Measurements from ENCODE around the gene ACSS3. TPM values are rescaled to one million over a fixed set of nuclear protein-coding genes. Genes with fewer than 3 reads are reported as not detected.

Gene ACSS3
- total and polyA plus RNA-seq, 2 donors (not counting 3 experiments of a cell fraction or from before 2014, with no cell fraction given): 0.12 to 0.86 TPM

DNA sequence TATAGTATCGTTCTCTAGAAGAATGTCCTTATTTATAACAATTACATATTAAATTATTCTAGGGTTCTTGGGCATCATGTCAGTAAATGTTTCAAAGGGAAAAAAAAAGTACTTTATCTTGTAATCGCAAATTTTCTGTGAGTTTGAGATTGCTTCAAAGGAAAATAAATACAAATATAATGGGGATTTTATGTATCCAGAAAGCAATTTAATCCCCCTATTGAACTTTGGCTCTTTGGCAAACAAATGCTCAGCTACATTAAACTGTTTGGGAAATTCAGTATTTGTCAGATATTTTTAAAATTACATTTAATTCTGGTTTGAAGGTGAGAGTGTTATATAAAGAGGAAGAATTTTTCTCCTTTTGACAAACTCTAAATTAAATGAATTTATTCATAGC is 8.0 kb downstream of the ACSS3 start:
- H3K79me2 ChIP-seq (ENCODE audit: control insufficient read depth, insufficient read depth, low read length): no peaks in the 10 kb centered on the region
- H3K9me1 ChIP-seq (replicated peaks; ENCODE audit: control insufficient read depth, extremely low read depth, insufficient read depth, low read length): no peaks in the 10 kb centered on the region
- POLR2A ChIA-PET: no interaction called here
- H3K9me3 ChIP-seq (replicated peaks; ENCODE audit: control insufficient read depth, insufficient read depth, low read length): no peaks in the 10 kb centered on the region
- H3K27me3 ChIP-seq (ENCODE audit: control insufficient read depth in 2 of 2, insufficient read depth in 2 of 2, low read length in 2 of 2): no peaks in the 10 kb centered on the region
- intact Hi-C loops (cut with micrococcal nuclease): no loop called here
- no peak overlapping the region for H3K27ac ChIP-seq (ENCODE audit: insufficient read depth, low read depth, low read length)
- no peak overlapping the region for H2AFZ ChIP-seq (ENCODE audit: low read depth, low read length)
- no peak for TF ChIP-seq FOS (IDR thresholded peaks at IDR 0.05; ENCODE audit: borderline replicate concordance, insufficient read depth, low read length)
- no peak for TF ChIP-seq GATA2 (IDR thresholded peaks at IDR 0.05; ENCODE audit: insufficient read depth, insufficient read length, low read depth, low read length)
- no peak for TF ChIP-seq EZH2 (IDR thresholded peaks at IDR 0.05; ENCODE audit: borderline replicate concordance, low read depth, low read length, severe bottlenecking)
- no peak for TF ChIP-seq JUN (IDR thresholded peaks at IDR 0.05; ENCODE audit: borderline replicate concordance, insufficient read depth, insufficient read length, low read depth)
- TF ChIP-seq, protein P1, sequence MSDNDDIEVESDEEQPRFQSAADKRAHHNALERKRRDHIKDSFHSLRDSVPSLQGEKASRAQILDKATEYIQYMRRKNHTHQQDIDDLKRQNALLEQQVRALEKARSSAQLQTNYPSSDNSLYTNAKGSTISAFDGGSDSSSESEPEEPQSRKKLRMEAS (IDR thresholded peaks at IDR 0.05; ENCODE audit: insufficient read depth, insufficient read length): no peak
- TF ChIP-seq POLR2A (IDR thresholded peaks at IDR 0.05; ENCODE audit: low read depth, low read length): no peak
- no peak for TF ChIP-seq POLR2AphosphoS5 (IDR thresholded peaks at IDR 0.05; ENCODE audit: insufficient read depth, low read depth, low read length)
- TF ChIP-seq MYC (IDR thresholded peaks at IDR 0.05; ENCODE audit: low read depth, low read length): no peak
- TF ChIP-seq, protein P2, sequence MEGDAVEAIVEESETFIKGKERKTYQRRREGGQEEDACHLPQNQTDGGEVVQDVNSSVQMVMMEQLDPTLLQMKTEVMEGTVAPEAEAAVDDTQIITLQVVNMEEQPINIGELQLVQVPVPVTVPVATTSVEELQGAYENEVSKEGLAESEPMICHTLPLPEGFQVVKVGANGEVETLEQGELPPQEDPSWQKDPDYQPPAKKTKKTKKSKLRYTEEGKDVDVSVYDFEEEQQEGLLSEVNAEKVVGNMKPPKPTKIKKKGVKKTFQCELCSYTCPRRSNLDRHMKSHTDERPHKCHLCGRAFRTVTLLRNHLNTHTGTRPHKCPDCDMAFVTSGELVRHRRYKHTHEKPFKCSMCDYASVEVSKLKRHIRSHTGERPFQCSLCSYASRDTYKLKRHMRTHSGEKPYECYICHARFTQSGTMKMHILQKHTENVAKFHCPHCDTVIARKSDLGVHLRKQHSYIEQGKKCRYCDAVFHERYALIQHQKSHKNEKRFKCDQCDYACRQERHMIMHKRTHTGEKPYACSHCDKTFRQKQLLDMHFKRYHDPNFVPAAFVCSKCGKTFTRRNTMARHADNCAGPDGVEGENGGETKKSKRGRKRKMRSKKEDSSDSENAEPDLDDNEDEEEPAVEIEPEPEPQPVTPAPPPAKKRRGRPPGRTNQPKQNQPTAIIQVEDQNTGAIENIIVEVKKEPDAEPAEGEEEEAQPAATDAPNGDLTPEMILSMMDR (IDR thresholded peaks at IDR 0.05; ENCODE audit: extremely low read depth in 1 of 2, insufficient read depth in 1 of 2, low read depth in 1 of 2, low read length in 2 of 2): no peak
- dilution Hi-C loops (cut with MboI; ENCODE audit: extremely low pct_ligation_motif_present, low sequenced_read_pairs): no loop called here
- no TSS peak for BruUV-seq (replicated peaks)
- no peaks in the 10 kb centered on the region for H3K36me3 ChIP-seq (ENCODE audit: control insufficient read depth in 2 of 2, extremely low read depth in 1 of 2, insufficient read depth in 2 of 2, low read length in 2 of 2)
- no peak for DNase-seq (ENCODE audit: low read depth, low spot score)
- H3K4me1 ChIP-seq (ENCODE audit: control insufficient read depth, extremely low read depth, insufficient read depth, low read length): no peaks in the 10 kb centered on the region
- no peak overlapping the region for H3K4me3 ChIP-seq (replicated peaks in 1 of 3; ENCODE audit: insufficient read depth in 1 of 3, low read depth in 1 of 3, low read length in 3 of 3)
- H3K9ac ChIP-seq (replicated peaks; ENCODE audit: extremely low read depth, insufficient read depth, low read length): no peak overlapping the region
- CTCF ChIA-PET: no interaction called here
- H4K20me1 ChIP-seq (replicated peaks; ENCODE audit: control insufficient read depth, extremely low read depth, insufficient read depth, low read length): no peaks in the 10 kb centered on the region
- FAIRE-seq: no peak
- H3K4me2 ChIP-seq (ENCODE audit: insufficient read depth, low read length): no peak overlapping the region

All from endothelial cell of umbilical vein (primary cell).